Vagina (tissue), 2 donors: ENCODE data around the gene THSD7B.

ENCODE experiments used
- POLR2A ChIP-seq, 2 donors: fragments of 450-650 bp; IDR thresholded peaks; one replicate each; pipeline ENCODE4 v1.6.1; 2017; ENCODE audit warnings: antibody characterized with exemption in 2 of 2, mild to moderate bottlenecking in 2 of 2, moderate library complexity in 2 of 2
- POLR2AphosphoS5 ChIP-seq, 2 donors: sonication (generic); formaldehyde crosslinking; IDR thresholded peaks; one replicate each; pipeline ENCODE4 v1.9.0; 2017; ENCODE audit warnings: antibody characterized with exemption in 2 of 2, mild to moderate bottlenecking in 2 of 2, low read depth in 1 of 2; ENCODE audit not compliant: insufficient read depth in 1 of 2
- TF ChIP-seq, protein P1 (sequence below), 3 experiments: fragments of 450-650 bp in 2 of 3; fragments of 200-600 bp in 1 of 3; sonication (generic) in 1 of 3; IDR thresholded peaks; one replicate each; pipeline ENCODE4 v1.5.1; 2017 to 2019; ENCODE audit warnings: antibody characterized with exemption in 3 of 3, mild to moderate bottlenecking in 2 of 3, moderate library complexity in 2 of 3

DNA sequence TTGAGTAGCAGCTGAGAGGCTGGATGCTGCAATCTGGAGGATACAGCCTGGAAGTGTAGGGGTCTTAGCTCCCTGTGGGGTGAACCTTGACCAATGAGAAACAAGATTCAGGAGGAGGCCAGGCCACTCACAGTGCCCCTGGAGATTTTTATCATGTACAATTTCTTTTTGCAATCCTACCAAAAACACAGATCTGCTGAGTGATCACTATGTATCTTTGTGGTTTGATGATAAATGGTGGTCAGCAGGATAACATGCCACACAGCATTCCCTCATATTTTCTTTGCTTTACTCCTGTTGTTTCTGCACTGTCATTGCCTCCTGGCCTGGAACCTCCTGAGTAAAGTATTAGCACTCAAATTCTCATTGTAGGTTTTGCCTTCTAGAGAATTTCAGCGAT lies 357.9 kb downstream of the THSD7B start:
- TF ChIP-seq, protein P1, sequence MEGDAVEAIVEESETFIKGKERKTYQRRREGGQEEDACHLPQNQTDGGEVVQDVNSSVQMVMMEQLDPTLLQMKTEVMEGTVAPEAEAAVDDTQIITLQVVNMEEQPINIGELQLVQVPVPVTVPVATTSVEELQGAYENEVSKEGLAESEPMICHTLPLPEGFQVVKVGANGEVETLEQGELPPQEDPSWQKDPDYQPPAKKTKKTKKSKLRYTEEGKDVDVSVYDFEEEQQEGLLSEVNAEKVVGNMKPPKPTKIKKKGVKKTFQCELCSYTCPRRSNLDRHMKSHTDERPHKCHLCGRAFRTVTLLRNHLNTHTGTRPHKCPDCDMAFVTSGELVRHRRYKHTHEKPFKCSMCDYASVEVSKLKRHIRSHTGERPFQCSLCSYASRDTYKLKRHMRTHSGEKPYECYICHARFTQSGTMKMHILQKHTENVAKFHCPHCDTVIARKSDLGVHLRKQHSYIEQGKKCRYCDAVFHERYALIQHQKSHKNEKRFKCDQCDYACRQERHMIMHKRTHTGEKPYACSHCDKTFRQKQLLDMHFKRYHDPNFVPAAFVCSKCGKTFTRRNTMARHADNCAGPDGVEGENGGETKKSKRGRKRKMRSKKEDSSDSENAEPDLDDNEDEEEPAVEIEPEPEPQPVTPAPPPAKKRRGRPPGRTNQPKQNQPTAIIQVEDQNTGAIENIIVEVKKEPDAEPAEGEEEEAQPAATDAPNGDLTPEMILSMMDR (IDR thresholded peaks at IDR 0.05): no peak
- TF ChIP-seq POLR2AphosphoS5 (IDR thresholded peaks at IDR 0.05; ENCODE audit: insufficient read depth in 1 of 2, low read depth in 1 of 2) (no peak), POLR2A (IDR thresholded peaks at IDR 0.05) (no peak)
